ENCODE measurements around the gene BNIP2. TPM values are rescaled to one million over a fixed set of nuclear protein-coding genes. Genes with fewer than 3 reads are reported as not detected.

The BNIP2 gene
- total and polyA plus RNA-seq, 4 donors, result 33.6 to 96.6 (median 68.7) TPM

GRCh38 chr15:59725151-59725486 is 36.0 kb upstream of the BNIP2 start:
- Histone ChIP-seq H3K9me3 (ENCODE audit: control insufficient read depth in 4 of 4, insufficient read depth in 3 of 4, low read length in 3 of 4) (no peaks in the 10 kb centered on the region), H3K4me1 (ENCODE audit: control insufficient read depth in 5 of 5, insufficient read depth in 5 of 5, low read length in 5 of 5) (no peaks in the 10 kb centered on the region), H3K9ac (ENCODE audit: insufficient read depth in 1 of 2, low read length in 2 of 2) (no peak overlapping the region), H3K36me3 (ENCODE audit: control insufficient read depth in 4 of 4, insufficient read depth in 4 of 4, low read length in 4 of 4) (no peaks in the 10 kb centered on the region), H3K27ac (ENCODE audit: low read depth in 1 of 2, low read length in 1 of 2) (no peak overlapping the region), H3K4me3 (no peak overlapping the region), H3K27me3 (ENCODE audit: control insufficient read depth in 3 of 3, insufficient read depth in 3 of 3, low read length in 2 of 3) (no peaks in the 10 kb centered on the region)
- DNase-seq (no peak), ATAC-seq (ENCODE audit: insufficient read depth, low FRiP score) (no peak)
- 35 to 41% methylated on average over 3 of the region's 3 CpGs for WGBS, 2 donors
- TF ChIP-seq, protein P1, sequence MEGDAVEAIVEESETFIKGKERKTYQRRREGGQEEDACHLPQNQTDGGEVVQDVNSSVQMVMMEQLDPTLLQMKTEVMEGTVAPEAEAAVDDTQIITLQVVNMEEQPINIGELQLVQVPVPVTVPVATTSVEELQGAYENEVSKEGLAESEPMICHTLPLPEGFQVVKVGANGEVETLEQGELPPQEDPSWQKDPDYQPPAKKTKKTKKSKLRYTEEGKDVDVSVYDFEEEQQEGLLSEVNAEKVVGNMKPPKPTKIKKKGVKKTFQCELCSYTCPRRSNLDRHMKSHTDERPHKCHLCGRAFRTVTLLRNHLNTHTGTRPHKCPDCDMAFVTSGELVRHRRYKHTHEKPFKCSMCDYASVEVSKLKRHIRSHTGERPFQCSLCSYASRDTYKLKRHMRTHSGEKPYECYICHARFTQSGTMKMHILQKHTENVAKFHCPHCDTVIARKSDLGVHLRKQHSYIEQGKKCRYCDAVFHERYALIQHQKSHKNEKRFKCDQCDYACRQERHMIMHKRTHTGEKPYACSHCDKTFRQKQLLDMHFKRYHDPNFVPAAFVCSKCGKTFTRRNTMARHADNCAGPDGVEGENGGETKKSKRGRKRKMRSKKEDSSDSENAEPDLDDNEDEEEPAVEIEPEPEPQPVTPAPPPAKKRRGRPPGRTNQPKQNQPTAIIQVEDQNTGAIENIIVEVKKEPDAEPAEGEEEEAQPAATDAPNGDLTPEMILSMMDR (IDR thresholded peaks at IDR 0.05; ENCODE audit: control extremely low read depth, extremely low read depth), result no peak

GRCh38 chr15:59723687-59724346 is 34.7 kb upstream of the BNIP2 start:
- Histone ChIP-seq H3K9me3 (ENCODE audit: control insufficient read depth in 4 of 4, insufficient read depth in 3 of 4, low read length in 3 of 4) (no peaks in the 10 kb centered on the region), H3K4me1 (ENCODE audit: control insufficient read depth in 5 of 5, insufficient read depth in 5 of 5, low read length in 5 of 5) (no peaks in the 10 kb centered on the region), H3K27me3 (ENCODE audit: control insufficient read depth in 3 of 3, insufficient read depth in 3 of 3, low read length in 2 of 3) (no peaks in the 10 kb centered on the region), H3K4me3 (no peak overlapping the region), H3K9ac (ENCODE audit: insufficient read depth in 1 of 2, low read length in 2 of 2) (no peak overlapping the region), H3K27ac (ENCODE audit: low read depth in 1 of 2, low read length in 1 of 2) (no peak overlapping the region), H3K36me3 (ENCODE audit: control insufficient read depth in 4 of 4, insufficient read depth in 4 of 4, low read length in 4 of 4) (no peaks in the 10 kb centered on the region)
- ATAC-seq (ENCODE audit: insufficient read depth, low FRiP score) (no peak), DNase-seq (no peak)
- 78 to 91% methylated on average over 6 to 7 of the region's 7 CpGs for WGBS, 2 donors
- TF ChIP-seq, protein P1 (IDR thresholded peaks at IDR 0.05; ENCODE audit: control extremely low read depth, extremely low read depth), result no peak

DNA sequence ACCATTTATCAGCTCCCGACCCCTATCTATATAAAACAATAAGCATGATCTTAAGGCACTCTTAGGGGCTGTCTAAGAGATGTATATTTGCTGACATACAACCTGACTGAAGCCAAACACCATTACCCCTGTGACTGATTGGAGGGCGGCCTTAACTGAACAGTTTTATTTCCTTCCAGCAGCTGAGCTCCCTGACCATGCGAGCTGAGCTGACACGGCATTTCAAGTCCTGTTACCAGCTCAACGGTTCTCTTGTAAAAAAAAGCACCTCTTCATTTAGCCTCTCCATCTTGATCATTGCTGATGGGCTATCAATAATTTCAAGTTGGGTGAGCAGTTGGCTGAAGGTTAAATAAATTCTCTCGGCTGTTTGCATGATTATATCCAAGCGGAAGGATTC is 33.4 kb upstream of the BNIP2 start:
- Histone ChIP-seq H3K9me3 (ENCODE audit: control insufficient read depth in 4 of 4, insufficient read depth in 3 of 4, low read length in 3 of 4) (no peaks in the 10 kb centered on the region), H3K9ac (ENCODE audit: insufficient read depth in 1 of 2, low read length in 2 of 2) (no peak overlapping the region), H3K36me3 (ENCODE audit: control insufficient read depth in 4 of 4, insufficient read depth in 4 of 4, low read length in 4 of 4) (no peaks in the 10 kb centered on the region), H3K4me3 (no peak overlapping the region), H3K27me3 (ENCODE audit: control insufficient read depth in 3 of 3, insufficient read depth in 3 of 3, low read length in 2 of 3) (no peaks in the 10 kb centered on the region), H3K4me1 (ENCODE audit: control insufficient read depth in 5 of 5, insufficient read depth in 5 of 5, low read length in 5 of 5) (no peaks in the 10 kb centered on the region), H3K27ac (ENCODE audit: low read depth in 1 of 2, low read length in 1 of 2) (no peak overlapping the region)
- no peak for ATAC-seq (ENCODE audit: insufficient read depth, low FRiP score)
- WGBS, 2 donors, result 72 to 81% methylated on average over 7 of the region's 7 CpGs
- TF ChIP-seq, protein P1 (IDR thresholded peaks at IDR 0.05; ENCODE audit: control extremely low read depth, extremely low read depth), result no peak
- DNase-seq, result no peak

- Histone ChIP-seq H3K36me3 (ENCODE audit: control insufficient read depth in 4 of 4, insufficient read depth in 4 of 4, low read length in 4 of 4) (no peaks in the 10 kb centered on the region), H3K4me3 (no peak overlapping the region), H3K27ac (ENCODE audit: low read depth in 1 of 2, low read length in 1 of 2) (no peak overlapping the region), H3K9ac (ENCODE audit: insufficient read depth in 1 of 2, low read length in 2 of 2) (no peak overlapping the region), H3K27me3 (ENCODE audit: control insufficient read depth in 3 of 3, insufficient read depth in 3 of 3, low read length in 2 of 3) (no peaks in the 10 kb centered on the region), H3K9me3 (ENCODE audit: control insufficient read depth in 4 of 4, insufficient read depth in 3 of 4, low read length in 3 of 4) (no peaks in the 10 kb centered on the region), H3K4me1 (ENCODE audit: control insufficient read depth in 5 of 5, insufficient read depth in 5 of 5, low read length in 5 of 5) (no peaks in the 10 kb centered on the region)
- TF ChIP-seq, protein P1 (IDR thresholded peaks at IDR 0.05; ENCODE audit: control extremely low read depth, extremely low read depth), result no peak
- WGBS, 2 donors, result 83 to 91% methylated on average over 7 of the region's 7 CpGs
- DNase-seq, result no peak
- ATAC-seq (ENCODE audit: insufficient read depth, low FRiP score), result no peak
Observed at GRCh38 chr15:59722037-59722436, 32.9 kb upstream of the BNIP2 start.
